Endodermal cell (in vitro differentiated cells): ENCODE measurements around the gene HAS3. TPM values are rescaled to one million over a fixed set of nuclear protein-coding genes. Genes with fewer than 3 reads are reported as not detected.

Source experiments
- DNase-seq: peaks from one replicate; pipeline ENCODE4 v3.0.0-alpha.2; 2017
- H3K27ac ChIP-seq: 2 replicates; pipeline ENCODE4 v1.5.1; 2013; ENCODE audit warnings: mild to moderate bottlenecking, low read depth, low read length, moderate library complexity
- H3K27me3 ChIP-seq: 2 replicates; pipeline ENCODE4 v1.6.1; 2013; ENCODE audit warnings: mild to moderate bottlenecking, low read length, moderate library complexity; ENCODE audit not compliant: insufficient read depth, control insufficient read depth, poor library complexity, severe bottlenecking
- H3K36me3 ChIP-seq: 2 replicates; pipeline ENCODE4 v1.7.0; 2013; ENCODE audit warnings: mild to moderate bottlenecking, low read length, moderate library complexity; ENCODE audit not compliant: control insufficient read depth, insufficient read depth
- H3K4me1 ChIP-seq: one replicate; pipeline ENCODE4 v1.7.0; 2013; ENCODE audit warnings: low read length; ENCODE audit not compliant: control insufficient read depth, insufficient read depth
- H3K4me3 ChIP-seq: 2 replicates; pipeline ENCODE4 v1.5.1; 2013; ENCODE audit warnings: mild to moderate bottlenecking, low read length, moderate library complexity
- H3K9ac ChIP-seq: 2 replicates; pipeline ENCODE4 v1.6.1; 2013; ENCODE audit warnings: mild to moderate bottlenecking, low read length, moderate library complexity; ENCODE audit not compliant: poor library complexity, severe bottlenecking; ENCODE audit errors: extremely low read depth
- H3K9me3 ChIP-seq: 2 replicates; pipeline ENCODE4 v1.6.1; 2013; ENCODE audit warnings: mild to moderate bottlenecking, low read length, moderate library complexity; ENCODE audit not compliant: control insufficient read depth
- H3K27ac Mint-ChIP-seq: 2 replicates; pipeline ENCODE4 v1.8.0; 2020; ENCODE audit warnings: mixed read lengths
- H3K27me3 Mint-ChIP-seq: 2 replicates; pipeline ENCODE4 v1.8.0; 2021; ENCODE audit warnings: mild to moderate bottlenecking, mixed read lengths; ENCODE audit not compliant: insufficient read depth
- H3K36me3 Mint-ChIP-seq: 2 replicates; pipeline ENCODE4 v1.8.0; 2020; ENCODE audit warnings: low read depth, mixed read lengths
- H3K4me1 Mint-ChIP-seq: 2 replicates; pipeline ENCODE4 v1.8.0; 2020; ENCODE audit warnings: mixed read lengths
- H3K4me3 Mint-ChIP-seq: 2 replicates; pipeline ENCODE4 v1.8.0; 2020; ENCODE audit warnings: mild to moderate bottlenecking, moderate library complexity, mixed read lengths
- H3K9me3 Mint-ChIP-seq: 2 replicates; pipeline ENCODE4 v1.8.0; 2020; ENCODE audit warnings: mild to moderate bottlenecking, mixed read lengths
- WGBS, 2 experiments: methylation state at CpG; one replicate each; pipeline versions ENCODE4 v1.1.5 to v1.1.7; 2013; ENCODE audit warnings: missing lambda C conversion rate in 2 of 2, mixed read lengths in 1 of 2; ENCODE audit not compliant: insufficient coverage in 1 of 2, insufficient read length in 1 of 2; 5-methylcytosine and 5-hydroxymethylcytosine counted together
- total RNA-seq, 2 donors: library from RNA; stranded (reverse); fragmentation: NEBNext Ultra II Directional in 1 of 2; extraction: Animal tissue kit (Norgen Biotek cat#: 25700) in 1 of 2; gene quantifications; 2 replicates in 1 of 2; 3 replicates in 1 of 2; pipeline ENCODE4 v1.2.1, GENCODE V29; 2021
- TF ChIP-seq, protein P1 (sequence below): fragments of 200-600 bp; sonication (generic); conservative IDR thresholded peaks from 2 replicates; pipeline ENCODE4 v1.5.0; 2021; ENCODE audit warnings: antibody characterized with exemption, mild to moderate bottlenecking

The HAS3 gene
- total RNA-seq, 2 donors from 2014 or later, result 1.8 to 4.1 TPM

DNA sequence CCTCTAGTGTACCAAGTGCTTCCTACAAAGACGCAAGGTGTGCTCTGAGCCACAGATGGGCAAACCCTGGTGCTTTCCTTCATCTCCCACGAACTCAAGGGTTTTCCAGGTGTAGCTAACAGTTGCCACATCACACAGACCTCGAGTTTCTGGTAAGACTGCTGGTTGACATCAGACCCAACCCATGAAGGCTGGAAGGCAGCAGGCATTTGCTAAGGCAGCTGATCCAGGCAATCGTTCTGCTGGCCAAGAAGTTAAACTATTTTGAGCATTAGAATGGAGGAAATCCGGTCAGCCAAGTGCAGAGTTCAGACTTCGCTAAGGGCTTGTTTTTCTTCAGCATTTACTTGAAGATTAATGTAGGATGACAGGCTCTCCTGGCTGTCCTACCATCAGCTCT lies 11.5 kb downstream of the HAS3 start:
- H3K27ac Mint-ChIP-seq, result no peak overlapping the region
- H3K9me3 ChIP-seq, result no peaks in the 10 kb centered on the region
- WGBS, 2 experiments, result 93 to 100% methylated on average over 6 of the region's 6 CpGs

DNA sequence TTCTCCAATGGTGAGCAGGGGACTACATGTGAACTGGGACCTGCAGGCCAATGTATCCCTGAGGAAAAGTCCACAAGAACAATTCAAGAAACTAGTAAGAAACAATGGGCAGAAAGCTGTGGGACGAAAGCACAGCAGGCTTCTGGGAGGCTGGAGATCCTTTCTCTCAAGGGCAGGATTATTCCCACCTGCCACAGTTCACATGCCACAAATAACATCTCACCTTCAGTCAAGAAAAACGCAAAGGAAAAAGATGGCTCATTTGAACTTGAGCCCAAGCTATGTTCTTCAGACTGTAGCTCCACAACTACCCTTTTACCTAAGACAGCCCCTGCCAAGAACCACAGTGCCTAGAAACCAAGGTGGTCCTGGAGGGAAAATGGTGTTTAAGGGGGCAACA lies 13.0 kb downstream of the HAS3 start:
- Mint-ChIP-seq H3K4me1 (peaks cover 6% of the 10 kb centered on the region), H3K9me3 (no peaks in the 10 kb centered on the region), H3K27ac (no peak overlapping the region), H3K4me3 (no peak overlapping the region), H3K36me3 (peaks cover 55% of the 10 kb centered on the region), H3K27me3 (no peaks in the 10 kb centered on the region)
- no peak for DNase-seq
- Histone ChIP-seq H3K27ac (no peak overlapping the region), H3K4me1 (peaks cover 5% of the 10 kb centered on the region), H3K27me3 (no peaks in the 10 kb centered on the region), H3K9me3 (no peaks in the 10 kb centered on the region), H3K9ac (no peak overlapping the region), H3K4me3 (no peak overlapping the region), H3K36me3 (peaks cover 65% of the 10 kb centered on the region)
- TF ChIP-seq, protein P1, sequence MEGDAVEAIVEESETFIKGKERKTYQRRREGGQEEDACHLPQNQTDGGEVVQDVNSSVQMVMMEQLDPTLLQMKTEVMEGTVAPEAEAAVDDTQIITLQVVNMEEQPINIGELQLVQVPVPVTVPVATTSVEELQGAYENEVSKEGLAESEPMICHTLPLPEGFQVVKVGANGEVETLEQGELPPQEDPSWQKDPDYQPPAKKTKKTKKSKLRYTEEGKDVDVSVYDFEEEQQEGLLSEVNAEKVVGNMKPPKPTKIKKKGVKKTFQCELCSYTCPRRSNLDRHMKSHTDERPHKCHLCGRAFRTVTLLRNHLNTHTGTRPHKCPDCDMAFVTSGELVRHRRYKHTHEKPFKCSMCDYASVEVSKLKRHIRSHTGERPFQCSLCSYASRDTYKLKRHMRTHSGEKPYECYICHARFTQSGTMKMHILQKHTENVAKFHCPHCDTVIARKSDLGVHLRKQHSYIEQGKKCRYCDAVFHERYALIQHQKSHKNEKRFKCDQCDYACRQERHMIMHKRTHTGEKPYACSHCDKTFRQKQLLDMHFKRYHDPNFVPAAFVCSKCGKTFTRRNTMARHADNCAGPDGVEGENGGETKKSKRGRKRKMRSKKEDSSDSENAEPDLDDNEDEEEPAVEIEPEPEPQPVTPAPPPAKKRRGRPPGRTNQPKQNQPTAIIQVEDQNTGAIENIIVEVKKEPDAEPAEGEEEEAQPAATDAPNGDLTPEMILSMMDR, result no peak
- WGBS, 2 experiments, result 92 to 100% methylated on average over 1 to 2 of the region's 2 CpGs

More for the DNA sequence above, 11.5 kb downstream of the HAS3 start:
- no peak for DNase-seq
- Histone ChIP-seq H3K27me3 (no peaks in the 10 kb centered on the region), H3K27ac (no peak overlapping the region), H3K4me1 (peaks cover 5% of the 10 kb centered on the region), H3K4me3 (no peak overlapping the region), H3K9ac (no peak overlapping the region), H3K36me3 (peaks cover 59% of the 10 kb centered on the region)
- H3K36me3 Mint-ChIP-seq, result peaks cover 53% of the 10 kb centered on the region
- H3K4me3 Mint-ChIP-seq, result no peak overlapping the region
- TF ChIP-seq, protein P1, result no peak
- no peaks in the 10 kb centered on the region for H3K9me3 Mint-ChIP-seq
- no peaks in the 10 kb centered on the region for H3K27me3 Mint-ChIP-seq
- H3K4me1 Mint-ChIP-seq, result peaks cover 6% of the 10 kb centered on the region

- Mint-ChIP-seq H3K36me3 (peaks cover 55% of the 10 kb centered on the region), H3K27ac (no peak overlapping the region)
- H3K36me3 ChIP-seq, result peaks cover 68% of the 10 kb centered on the region
Observed at GRCh38 chr16:69118994-69119393, 13.5 kb downstream of the HAS3 start.

More at GRCh38 chr16:69118994-69119393, 13.5 kb downstream of the HAS3 start:
- no peak overlapping the region for H3K4me3 Mint-ChIP-seq
- Histone ChIP-seq H3K4me3 (no peak overlapping the region), H3K27ac (no peak overlapping the region), H3K9ac (no peak overlapping the region), H3K9me3 (no peaks in the 10 kb centered on the region), H3K4me1 (peaks cover 5% of the 10 kb centered on the region), H3K27me3 (no peaks in the 10 kb centered on the region)
- WGBS, 2 experiments, result 89 to 95% methylated on average over 1 to 2 of the region's 2 CpGs
- peaks cover 3% of the 10 kb centered on the region for H3K4me1 Mint-ChIP-seq
- H3K9me3 Mint-ChIP-seq, result no peaks in the 10 kb centered on the region
- DNase-seq, result no peak
- TF ChIP-seq, protein P1, result no peak
- H3K27me3 Mint-ChIP-seq, result no peaks in the 10 kb centered on the region
